Measurements from ENCODE around the gene GRIK3.

The GRIK3 gene

GRCh38 chr1:36883315-36883949 is 150.9 kb downstream of the GRIK3 start:
- Histone ChIP-seq H3K36me3 (ENCODE audit: control insufficient read depth, insufficient read depth, low read length) (no peaks in the 10 kb centered on the region), H3K4me1 (ENCODE audit: control insufficient read depth, insufficient read depth, low read length) (no peaks in the 10 kb centered on the region), H3K9me3 (ENCODE audit: control insufficient read depth, low read length) (no peaks in the 10 kb centered on the region), H3K4me3 (ENCODE audit: insufficient read depth, low read depth, low read length) (no peak overlapping the region), H3K27ac (ENCODE audit: insufficient read depth, low read depth, low read length, poor library complexity, severe bottlenecking) (no peak overlapping the region), H3K27me3 (ENCODE audit: control insufficient read depth, insufficient read depth, low read length, poor library complexity, severe bottlenecking) (no peaks in the 10 kb centered on the region)
- 94 to 95% methylated on average over 3 of the region's 3 CpGs for WGBS, 2 experiments

GRCh38 chr1:36882536-36883285 is 151.6 kb downstream of the GRIK3 start:
- 95 to 97% methylated on average over 11 of the region's 11 CpGs for WGBS, 2 experiments
- no peak overlapping the region for H3K4me3 ChIP-seq (ENCODE audit: insufficient read depth, low read depth, low read length)
- no peaks in the 10 kb centered on the region for H3K27me3 ChIP-seq (ENCODE audit: control insufficient read depth, insufficient read depth, low read length, poor library complexity, severe bottlenecking)
- no peaks in the 10 kb centered on the region for H3K9me3 ChIP-seq (ENCODE audit: control insufficient read depth, low read length)
- H3K4me1 ChIP-seq (ENCODE audit: control insufficient read depth, insufficient read depth, low read length), result no peaks in the 10 kb centered on the region
- H3K27ac ChIP-seq (ENCODE audit: insufficient read depth, low read depth, low read length, poor library complexity, severe bottlenecking), result no peak overlapping the region
- no peaks in the 10 kb centered on the region for H3K36me3 ChIP-seq (ENCODE audit: control insufficient read depth, insufficient read depth, low read length)

GRCh38 chr1:36881541-36881940 is 152.8 kb downstream of the GRIK3 start:
- H3K36me3 ChIP-seq (ENCODE audit: control insufficient read depth, insufficient read depth, low read length), result no peaks in the 10 kb centered on the region
- H3K4me1 ChIP-seq (ENCODE audit: control insufficient read depth, insufficient read depth, low read length), result no peaks in the 10 kb centered on the region
- WGBS, 2 experiments, result 93 to 96% methylated on average over 6 of the region's 6 CpGs
- H3K4me3 ChIP-seq (ENCODE audit: insufficient read depth, low read depth, low read length), result no peak overlapping the region
- H3K27me3 ChIP-seq (ENCODE audit: control insufficient read depth, insufficient read depth, low read length, poor library complexity, severe bottlenecking), result no peaks in the 10 kb centered on the region
- no peak overlapping the region for H3K27ac ChIP-seq (ENCODE audit: insufficient read depth, low read depth, low read length, poor library complexity, severe bottlenecking)
- H3K9me3 ChIP-seq (ENCODE audit: control insufficient read depth, low read length), result no peaks in the 10 kb centered on the region

DNA sequence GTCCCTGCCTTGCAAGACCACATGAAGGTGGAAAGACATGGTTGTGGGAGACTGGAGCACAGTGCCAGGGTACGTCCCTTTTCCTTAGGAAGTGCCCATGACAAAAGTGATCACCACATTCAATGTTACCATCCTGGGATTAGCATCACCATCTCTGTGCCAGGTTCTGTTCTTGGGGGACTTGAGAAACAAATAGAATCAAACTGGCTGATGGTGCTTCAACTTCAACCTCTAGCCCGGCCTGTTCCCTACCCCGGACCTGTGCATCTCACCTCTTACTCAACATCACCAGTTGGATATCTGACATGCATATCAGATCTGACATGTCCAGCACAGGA is 153.3 kb downstream of the GRIK3 start:
- Histone ChIP-seq H3K4me1 (ENCODE audit: control insufficient read depth, insufficient read depth, low read length) (no peaks in the 10 kb centered on the region), H3K36me3 (ENCODE audit: control insufficient read depth, insufficient read depth, low read length) (no peaks in the 10 kb centered on the region), H3K27me3 (ENCODE audit: control insufficient read depth, insufficient read depth, low read length, poor library complexity, severe bottlenecking) (no peaks in the 10 kb centered on the region), H3K4me3 (ENCODE audit: insufficient read depth, low read depth, low read length) (no peak overlapping the region), H3K27ac (ENCODE audit: insufficient read depth, low read depth, low read length, poor library complexity, severe bottlenecking) (no peak overlapping the region), H3K9me3 (ENCODE audit: control insufficient read depth, low read length) (no peaks in the 10 kb centered on the region)
- 86 to 93% methylated on average over 3 of the region's 3 CpGs for WGBS, 2 experiments

- H3K9me3 ChIP-seq (ENCODE audit: control insufficient read depth, low read length), result no peaks in the 10 kb centered on the region
- H3K36me3 ChIP-seq (ENCODE audit: control insufficient read depth, insufficient read depth, low read length), result no peaks in the 10 kb centered on the region
- WGBS, 2 experiments, result 93 to 95% methylated on average over 22 of the region's 22 CpGs
- no peak overlapping the region for H3K27ac ChIP-seq (ENCODE audit: insufficient read depth, low read depth, low read length, poor library complexity, severe bottlenecking)
- no peaks in the 10 kb centered on the region for H3K4me1 ChIP-seq (ENCODE audit: control insufficient read depth, insufficient read depth, low read length)
- H3K4me3 ChIP-seq (ENCODE audit: insufficient read depth, low read depth, low read length), result no peak overlapping the region
- H3K27me3 ChIP-seq (ENCODE audit: control insufficient read depth, insufficient read depth, low read length, poor library complexity, severe bottlenecking), result no peaks in the 10 kb centered on the region
Observed at GRCh38 chr1:36880155-36881067, 153.9 kb downstream of the GRIK3 start.

GRCh38 chr1:36879613-36880012 is 154.7 kb downstream of the GRIK3 start:
- WGBS, 2 experiments, result 95 to 96% methylated on average over 6 of the region's 6 CpGs
- Histone ChIP-seq H3K4me3 (ENCODE audit: insufficient read depth, low read depth, low read length) (no peak overlapping the region), H3K27ac (ENCODE audit: insufficient read depth, low read depth, low read length, poor library complexity, severe bottlenecking) (no peak overlapping the region), H3K36me3 (ENCODE audit: control insufficient read depth, insufficient read depth, low read length) (no peaks in the 10 kb centered on the region), H3K4me1 (ENCODE audit: control insufficient read depth, insufficient read depth, low read length) (no peaks in the 10 kb centered on the region), H3K27me3 (ENCODE audit: control insufficient read depth, insufficient read depth, low read length, poor library complexity, severe bottlenecking) (no peaks in the 10 kb centered on the region), H3K9me3 (ENCODE audit: control insufficient read depth, low read length) (no peaks in the 10 kb centered on the region)

GRCh38 chr1:36876990-36877389 is 157.3 kb downstream of the GRIK3 start:
- H3K27me3 ChIP-seq (ENCODE audit: control insufficient read depth, insufficient read depth, low read length, poor library complexity, severe bottlenecking), result no peaks in the 10 kb centered on the region
- H3K4me3 ChIP-seq (ENCODE audit: insufficient read depth, low read depth, low read length), result no peak overlapping the region
- WGBS, 2 experiments, result 98% methylated on average over 1 of the region's 1 CpG
- no peak overlapping the region for H3K27ac ChIP-seq (ENCODE audit: insufficient read depth, low read depth, low read length, poor library complexity, severe bottlenecking)
- H3K9me3 ChIP-seq (ENCODE audit: control insufficient read depth, low read length), result no peaks in the 10 kb centered on the region
- no peaks in the 10 kb centered on the region for H3K36me3 ChIP-seq (ENCODE audit: control insufficient read depth, insufficient read depth, low read length)
- no peaks in the 10 kb centered on the region for H3K4me1 ChIP-seq (ENCODE audit: control insufficient read depth, insufficient read depth, low read length)

- 91 to 95% methylated on average over 6 of the region's 6 CpGs for WGBS, 2 experiments
- no peaks in the 10 kb centered on the region for H3K36me3 ChIP-seq (ENCODE audit: control insufficient read depth, insufficient read depth, low read length)
- H3K4me3 ChIP-seq (ENCODE audit: insufficient read depth, low read depth, low read length), result no peak overlapping the region
- no peaks in the 10 kb centered on the region for H3K27me3 ChIP-seq (ENCODE audit: control insufficient read depth, insufficient read depth, low read length, poor library complexity, severe bottlenecking)
- H3K27ac ChIP-seq (ENCODE audit: insufficient read depth, low read depth, low read length, poor library complexity, severe bottlenecking), result no peak overlapping the region
- H3K9me3 ChIP-seq (ENCODE audit: control insufficient read depth, low read length), result no peaks in the 10 kb centered on the region
- H3K4me1 ChIP-seq (ENCODE audit: control insufficient read depth, insufficient read depth, low read length), result no peaks in the 10 kb centered on the region
Observed at GRCh38 chr1:36874271-36875060, 159.8 kb downstream of the GRIK3 start.

DNA sequence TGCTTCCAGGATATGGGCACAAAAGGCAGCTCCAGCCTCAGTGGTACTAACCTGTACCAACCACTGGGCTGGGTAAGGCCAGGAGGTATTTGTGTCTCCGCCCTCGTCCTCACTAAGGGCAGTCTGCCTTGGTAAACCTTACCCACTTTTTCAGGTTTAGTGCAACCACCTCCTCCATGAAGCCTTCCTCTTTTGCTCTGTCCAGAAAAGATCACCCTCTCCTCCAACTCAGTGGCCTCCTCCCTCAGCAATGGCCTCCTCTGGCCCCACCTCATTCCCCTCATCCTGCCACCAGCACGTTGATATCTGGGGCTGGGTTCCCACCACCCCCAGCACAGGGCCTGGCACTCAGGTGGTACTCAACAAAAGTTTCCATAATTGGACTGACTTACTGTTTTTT is 161.5 kb downstream of the GRIK3 start:
- 85 to 88% methylated on average over 3 of the region's 3 CpGs for WGBS, 2 experiments
- Histone ChIP-seq H3K27me3 (ENCODE audit: control insufficient read depth, insufficient read depth, low read length, poor library complexity, severe bottlenecking) (no peaks in the 10 kb centered on the region), H3K4me3 (ENCODE audit: insufficient read depth, low read depth, low read length) (no peak overlapping the region), H3K4me1 (ENCODE audit: control insufficient read depth, insufficient read depth, low read length) (no peaks in the 10 kb centered on the region), H3K9me3 (ENCODE audit: control insufficient read depth, low read length) (no peaks in the 10 kb centered on the region), H3K36me3 (ENCODE audit: control insufficient read depth, insufficient read depth, low read length) (no peaks in the 10 kb centered on the region), H3K27ac (ENCODE audit: insufficient read depth, low read depth, low read length, poor library complexity, severe bottlenecking) (no peak overlapping the region)

Measured in ectodermal cell (in vitro differentiated cells).